ENCODE results near the gene GPR87.

DNA sequence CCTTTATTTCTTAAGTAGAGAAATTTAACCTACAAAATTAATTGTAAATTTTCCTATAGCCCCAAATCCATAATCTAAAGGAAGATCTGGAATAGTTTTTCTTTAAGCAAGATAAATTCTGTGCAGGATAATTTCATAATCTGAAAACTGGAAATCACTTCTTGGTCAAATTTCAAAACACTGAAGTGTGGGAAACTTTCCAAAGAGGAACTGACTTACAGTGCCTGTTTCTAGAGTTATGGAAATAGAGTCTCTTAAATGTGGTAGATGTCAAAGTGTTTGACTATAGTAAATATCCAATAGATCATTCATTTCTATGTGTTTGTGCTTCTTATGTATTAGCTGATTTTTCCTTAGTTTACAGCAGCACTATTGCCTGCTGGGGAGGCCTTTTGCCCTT lies 14.3 kb upstream of the GPR87 start:
- TF ChIP-seq POLR2AphosphoS5 (IDR thresholded peaks at IDR 0.05; ENCODE audit: borderline replicate concordance, low read depth, low read length) (no peak), EZH2 (IDR thresholded peaks at IDR 0.05) (no peak), FOXP2 (optimal IDR thresholded peaks at IDR 0.05; ENCODE audit: control extremely low read depth, extremely low read length, insufficient read depth) (no peak)
